GM12864 (cell line): Measurements from ENCODE around the gene SNX17.
"Not testable (repeated sequence)": the region's sequence is repeated elsewhere in the genome, so short reads cannot be mapped to it uniquely, and the experiment has no call there.

ENCODE experiments used
- DNase-seq: peaks from one replicate; pipeline ENCODE4 v3.0.0-alpha.2; 2011; ENCODE audit warnings: low read depth
- H3K4me3 ChIP-seq: 2 replicates; pipeline ENCODE4 v1.5.1; 2011; ENCODE audit warnings: mild to moderate bottlenecking, low read depth, low read length, control low read depth
- CTCF ChIP-seq: IDR thresholded peaks from 2 replicates; pipeline ENCODE4 v1.5.1; 2011; ENCODE audit warnings: low read depth, mild to moderate bottlenecking, moderate library complexity, low read length, control low read depth, inconsistent platforms; ENCODE audit errors: missing control alignments

SNX17 gene

GRCh38 chr2:27421660-27422250 is 51.3 kb downstream of the SNX17 start:
- DNase-seq, result no peak
- H3K4me3 ChIP-seq, result no peak overlapping the region
- TF ChIP-seq CTCF, result no peak

GRCh38 chr2:27422958-27423357 is 52.5 kb downstream of the SNX17 start:
- no peak for DNase-seq
- TF ChIP-seq CTCF, result no peak
- no peak overlapping the region for H3K4me3 ChIP-seq

GRCh38 chr2:27425039-27425438 is 54.6 kb downstream of the SNX17 start:
- DNase-seq, H3K4me3 ChIP-seq: not testable (repeated sequence)
